GM18520 (cell line): Measurements from ENCODE around the gene CDK15.

Source experiments
- ATAC-seq: cut with Tn5 transposase; IDR thresholded peaks from one replicate; pipeline ENCODE4 v1.9.1; 2021; ENCODE audit not compliant: unreplicated experiment

CDK15 gene

DNA sequence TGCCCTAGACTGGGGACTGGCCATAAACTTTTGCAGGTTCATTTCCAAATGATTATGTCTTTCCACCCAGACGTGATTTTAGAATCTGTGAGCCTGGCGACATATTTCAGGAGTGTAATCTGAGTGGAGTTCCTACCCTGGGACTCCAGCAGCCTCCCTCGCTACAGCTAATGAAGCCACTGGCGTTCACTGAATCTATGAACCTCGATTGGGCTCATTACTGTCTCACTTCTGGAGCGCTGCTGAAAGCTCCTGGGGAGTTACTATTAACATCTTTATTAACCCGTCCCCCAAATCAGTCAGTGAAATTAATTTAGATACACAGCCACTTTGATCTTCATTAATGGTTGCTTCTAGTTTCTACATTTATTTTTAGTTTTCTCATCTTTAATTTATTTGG lies 56.5 kb downstream of the CDK15 start:
- no peak for ATAC-seq

DNA sequence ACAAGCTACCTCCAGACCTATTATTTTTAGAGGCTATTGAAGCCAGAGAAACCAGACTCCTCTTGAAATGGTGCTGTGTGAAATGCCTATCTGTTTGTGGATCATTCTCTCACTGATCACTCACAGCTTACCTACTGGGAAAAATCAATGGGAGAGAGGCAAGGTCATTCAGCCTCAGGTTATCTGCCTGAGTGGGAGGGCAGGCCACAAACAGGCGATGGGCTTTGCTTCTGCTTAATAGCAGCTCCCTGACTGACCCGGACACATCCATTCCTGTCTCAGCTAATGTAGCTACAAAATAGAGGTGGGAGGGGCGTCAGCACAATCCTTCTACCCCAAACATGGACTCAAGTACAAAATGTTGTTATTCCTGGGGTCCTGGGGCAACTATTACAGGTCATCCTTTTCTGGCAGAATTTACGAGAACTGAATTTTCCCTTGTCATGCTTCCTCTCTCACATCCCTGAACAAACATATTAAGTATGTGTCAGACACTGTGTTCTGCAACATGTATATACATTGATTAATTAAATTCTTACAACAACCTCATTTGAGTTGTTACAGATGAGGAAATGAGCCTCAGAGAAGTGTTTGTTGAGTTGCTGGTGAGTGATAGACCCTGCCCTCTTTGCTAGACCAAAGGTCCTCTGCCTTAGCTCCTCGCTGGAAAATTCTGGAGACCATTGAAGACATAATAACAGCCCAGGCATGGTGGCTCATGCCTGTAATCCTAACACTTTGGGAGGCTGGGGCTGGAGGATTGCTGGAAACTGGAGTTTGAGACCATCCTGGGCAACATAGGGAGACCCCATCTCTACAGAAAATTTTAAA lies 60.5 kb downstream of the CDK15 start:
- ATAC-seq, result no peak

DNA sequence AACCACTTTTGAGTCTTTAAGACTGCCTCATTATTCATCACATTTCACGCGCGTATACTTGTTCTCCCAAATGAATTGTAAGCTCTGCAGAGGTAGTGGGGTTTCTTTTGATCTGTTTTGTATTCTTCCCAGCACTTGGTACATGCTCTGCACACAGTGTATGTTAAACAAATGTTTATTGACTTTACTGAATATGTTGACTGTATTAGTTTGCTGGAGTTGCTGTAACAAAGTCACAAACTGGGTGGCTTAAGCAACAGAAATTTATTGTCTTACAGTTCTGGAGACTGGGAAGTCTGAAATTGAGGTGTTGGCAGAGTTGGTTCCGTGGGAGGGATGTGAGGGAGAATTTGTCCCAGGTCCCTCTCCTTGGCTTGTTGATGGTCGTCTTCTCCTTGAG lies 65.1 kb downstream of the CDK15 start:
- no peak for ATAC-seq

DNA sequence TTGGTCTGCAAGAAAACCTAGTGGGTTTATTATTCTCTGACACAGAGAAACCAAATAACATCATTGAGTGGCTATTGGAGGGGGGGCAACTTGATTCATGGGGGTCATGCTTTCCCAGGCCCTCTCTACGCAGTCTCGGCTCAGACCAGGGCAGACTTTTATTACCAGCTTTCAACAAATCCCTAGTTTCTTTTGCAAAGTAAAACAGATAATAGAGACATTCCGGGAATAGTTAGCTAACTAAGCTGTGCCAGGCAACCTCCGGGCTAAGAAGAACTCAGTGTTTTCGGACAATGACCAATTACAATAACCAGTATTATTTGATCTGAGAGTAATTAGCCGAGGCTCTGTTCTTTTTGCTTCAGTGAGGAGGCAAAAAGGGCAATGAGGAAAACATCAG lies 66.3 kb downstream of the CDK15 start:
- no peak for ATAC-seq

- ATAC-seq, result no peak
These were observed 73.7 kb downstream of the CDK15 start for GRCh38 chr2:201879996-201880395.

DNA sequence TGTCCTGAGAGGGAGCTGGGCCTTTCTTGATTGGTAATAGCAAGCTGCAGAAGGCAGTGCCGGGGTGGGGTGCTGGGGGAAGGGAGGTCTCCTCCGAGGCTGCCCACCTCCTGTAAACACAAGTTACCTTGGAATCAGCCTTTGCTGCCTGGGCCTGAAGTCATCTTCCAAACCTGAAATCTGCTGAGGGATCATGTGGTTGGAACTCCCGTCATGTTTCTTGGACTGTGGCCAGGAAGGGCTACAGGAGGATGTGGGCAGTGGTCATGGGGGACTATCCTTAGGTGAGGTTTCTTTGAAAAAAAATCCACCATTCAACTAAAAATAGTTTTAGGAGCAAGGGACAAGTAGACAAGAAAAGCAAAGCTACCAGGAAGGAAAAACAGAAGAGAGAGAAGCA lies 74.2 kb downstream of the CDK15 start:
- no peak for ATAC-seq

- no peak for ATAC-seq
These were observed 74.8 kb downstream of the CDK15 start for GRCh38 chr2:201880993-201881611.

DNA sequence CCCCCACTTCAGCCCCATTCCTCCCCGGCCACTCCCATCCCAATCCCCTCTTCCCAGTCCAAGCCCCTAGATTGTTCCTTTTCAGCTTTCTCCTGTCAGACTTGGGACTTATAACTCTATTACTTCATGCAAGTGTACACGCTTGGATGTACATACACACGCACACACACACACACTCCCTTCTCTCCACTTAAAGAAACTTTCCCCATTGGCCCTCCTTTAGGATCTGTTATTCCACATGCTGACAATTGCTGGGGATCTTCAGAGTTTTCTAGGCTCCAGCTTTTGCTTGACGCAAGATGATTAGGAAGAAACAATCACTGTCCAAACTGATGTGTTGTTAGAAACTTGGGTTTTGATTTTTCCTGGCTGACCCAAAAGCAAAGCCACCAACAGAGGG lies 75.4 kb downstream of the CDK15 start:
- no peak for ATAC-seq

DNA sequence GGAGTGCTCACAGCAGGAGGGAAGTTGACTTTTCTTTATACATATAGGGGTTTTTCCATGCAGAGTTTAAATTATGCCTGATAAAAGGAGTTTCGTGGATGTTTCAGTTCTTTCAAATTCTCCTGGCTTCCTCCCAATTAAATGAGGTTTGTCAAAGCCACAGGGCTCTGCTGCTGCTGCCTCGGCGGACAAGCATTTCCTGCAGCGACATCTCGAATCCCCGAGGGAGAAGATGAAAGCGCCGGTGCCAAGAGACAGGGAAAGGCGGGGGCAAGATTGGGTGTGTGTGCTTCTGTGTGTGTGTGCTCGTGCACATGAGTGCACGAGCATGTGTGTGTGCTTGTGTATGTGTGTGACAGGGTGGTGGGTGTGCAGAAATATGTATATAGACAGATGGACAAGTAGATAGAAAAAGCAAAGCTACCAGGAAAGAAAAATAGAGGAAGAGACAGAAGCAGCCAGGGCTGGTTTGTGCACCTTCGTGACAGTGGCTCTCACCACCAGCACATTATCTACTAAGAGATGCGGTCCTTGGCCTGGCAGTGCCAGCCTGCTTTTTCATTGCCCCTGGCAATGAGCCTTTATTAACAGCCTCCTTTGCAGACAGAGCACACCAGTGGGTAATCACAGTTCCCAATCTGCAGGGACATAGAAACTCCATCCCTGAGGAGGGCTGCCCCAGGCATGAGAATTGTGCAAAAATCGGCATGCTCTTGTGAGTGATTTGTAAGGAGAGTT lies 76.2 kb downstream of the CDK15 start:
- ATAC-seq, result no peak

GRCh38 chr2:201883606-201884369 lies 77.5 kb downstream of the CDK15 start:
- ATAC-seq, result no peak

DNA sequence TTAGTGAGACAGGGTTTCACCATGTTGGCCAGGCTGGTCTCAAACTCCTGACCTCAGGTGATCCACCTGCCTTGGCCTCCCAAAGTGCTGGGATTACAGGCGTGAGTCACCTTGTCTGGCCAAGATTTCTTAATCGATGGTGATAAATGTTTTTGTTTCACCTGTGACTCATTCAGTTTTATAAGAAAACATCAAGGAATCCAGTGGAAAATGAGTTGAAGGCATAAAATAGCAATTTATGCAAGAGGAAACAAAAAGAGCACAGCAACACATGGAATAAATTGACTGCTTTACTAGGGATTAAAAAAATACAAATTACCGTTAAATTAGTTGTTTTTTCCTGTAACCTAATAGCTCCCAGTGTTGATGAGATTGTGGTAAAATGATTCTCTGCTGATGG lies 80.2 kb downstream of the CDK15 start:
- no peak for ATAC-seq

DNA sequence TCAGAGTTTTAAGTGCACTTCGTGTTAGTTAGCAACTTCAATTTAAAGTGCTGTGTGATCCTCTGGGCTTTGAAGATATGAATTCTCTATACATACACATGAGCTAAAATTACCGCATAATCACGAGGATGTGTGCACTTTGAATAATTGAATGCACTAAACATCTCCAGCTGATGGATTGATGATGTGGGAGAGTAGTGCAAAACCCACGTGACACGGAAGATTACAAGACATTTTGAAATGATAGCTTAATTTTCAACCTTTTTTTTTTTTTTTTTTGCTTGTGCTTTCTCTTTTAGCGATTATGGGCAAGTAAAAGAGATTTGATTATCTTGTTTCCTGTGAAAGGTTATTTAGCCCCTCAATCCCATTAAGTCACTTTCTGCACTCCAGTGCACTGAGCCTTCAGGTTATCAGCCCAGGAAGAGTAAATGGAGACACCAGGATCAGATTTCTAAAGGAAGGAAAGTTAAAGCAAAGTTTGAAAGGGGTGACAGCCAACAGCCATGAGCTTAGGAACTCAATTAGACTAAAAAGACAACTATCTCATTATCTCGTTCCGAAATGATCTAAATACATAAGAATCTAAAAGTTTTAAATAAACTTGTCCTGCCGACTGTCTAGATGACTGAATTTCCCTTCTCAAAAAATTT lies 81.6 kb downstream of the CDK15 start:
- no peak for ATAC-seq

- ATAC-seq, result no peak
These were observed 82.1 kb downstream of the CDK15 start for GRCh38 chr2:201888426-201888800.

GRCh38 chr2:201890453-201890852 lies 84.1 kb downstream of the CDK15 start:
- ATAC-seq, result no peak

- ATAC-seq, result no peak
These were observed 85.3 kb downstream of the CDK15 start for GRCh38 chr2:201891676-201892075.

- ATAC-seq, result no peak
These were observed 86.2 kb downstream of the CDK15 start for GRCh38 chr2:201892516-201892915.

DNA sequence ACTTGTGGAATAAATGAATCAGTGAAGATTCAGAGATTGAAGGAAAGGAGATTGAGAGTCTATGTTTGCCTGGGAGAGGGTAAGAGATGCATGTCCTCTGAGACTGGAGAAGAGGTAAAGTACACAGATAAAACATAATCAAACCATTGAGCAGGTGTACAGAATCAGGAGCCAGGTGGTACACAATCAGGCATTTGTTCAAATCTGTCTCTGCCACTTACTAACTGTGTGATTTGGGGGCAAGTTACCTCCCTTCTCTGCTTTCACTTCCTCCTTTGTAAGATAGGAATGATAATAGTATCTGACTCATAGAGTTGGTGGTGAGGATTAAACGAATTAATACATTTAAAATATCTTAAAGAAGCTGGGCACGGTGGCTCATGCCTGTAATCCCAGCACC lies 94.0 kb downstream of the CDK15 start:
- ATAC-seq, result no peak

DNA sequence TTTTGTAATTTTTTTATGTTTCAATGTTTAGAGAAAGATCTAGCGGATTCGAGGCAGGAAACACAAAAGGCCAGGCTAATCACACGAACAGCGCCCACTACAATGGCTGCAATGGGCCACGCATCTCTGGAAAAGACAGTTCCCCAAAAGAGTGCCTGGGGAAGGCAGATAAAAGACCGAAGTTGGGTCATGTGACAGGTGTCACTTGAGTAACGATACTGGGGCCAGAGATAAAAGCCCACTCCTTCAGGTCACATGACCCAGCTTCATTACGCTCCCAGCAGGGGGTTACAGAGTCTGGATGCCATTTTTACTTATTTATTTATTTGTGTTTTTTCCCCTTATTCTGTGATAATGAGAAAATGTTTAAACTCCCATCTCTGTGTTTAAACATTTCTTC lies 95.4 kb downstream of the CDK15 start:
- no peak for ATAC-seq

DNA sequence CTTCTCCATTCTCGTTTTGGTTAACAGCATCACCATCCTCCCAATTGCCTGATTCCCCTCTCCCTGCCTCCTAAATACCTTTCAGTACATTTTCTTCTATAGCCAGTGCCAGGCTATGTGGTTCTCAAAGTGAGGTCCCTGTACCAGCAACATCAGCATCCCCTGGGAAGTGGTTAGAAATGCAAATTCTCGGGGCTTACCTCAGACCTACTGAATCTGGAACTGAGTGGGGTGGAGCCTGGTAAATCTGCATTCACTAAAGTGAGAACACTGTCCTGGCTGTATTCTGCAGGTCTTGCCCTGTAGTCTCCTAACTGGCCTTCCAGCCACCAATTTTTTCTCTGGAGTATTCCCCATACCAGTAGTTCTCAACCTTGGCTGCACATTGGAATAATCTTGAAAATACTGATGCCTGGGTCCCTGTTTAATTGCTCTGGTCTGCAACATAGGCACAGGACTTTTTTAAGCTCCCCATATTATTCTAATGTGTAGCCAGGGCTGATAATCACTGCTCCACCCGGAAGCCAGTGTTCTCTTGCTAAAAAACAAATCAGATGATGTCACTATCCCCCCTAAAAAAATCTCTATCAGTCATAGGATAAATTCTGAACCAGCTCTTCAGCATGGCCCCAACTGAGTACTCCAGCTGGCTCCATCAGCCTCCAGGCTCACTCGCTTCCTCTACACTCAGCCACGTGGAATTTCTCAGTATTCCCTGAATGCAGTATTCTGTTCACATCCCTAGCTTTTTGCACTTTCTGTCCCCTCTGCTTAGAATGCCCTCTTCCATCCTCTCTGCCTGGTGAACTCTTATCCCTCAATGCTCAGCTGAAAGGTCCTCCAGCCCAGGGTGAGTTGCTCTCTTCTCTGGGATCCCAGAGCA lies 98.4 kb downstream of the CDK15 start:
- ATAC-seq, result peak; percentile 80
